Neural crest cell (in vitro differentiated cells): Measurements from ENCODE around the gene PPP1R7. TPM values are rescaled to one million over a fixed set of nuclear protein-coding genes. Genes with fewer than 3 reads are reported as not detected.

ENCODE experiments used
- DNase-seq: peaks from one replicate; pipeline ENCODE4 v3.0.0; 2021; ENCODE audit warnings: low read depth, mixed read lengths, low spot score
- H3K27ac Mint-ChIP-seq: one replicate; pipeline ENCODE4 v1.8.0; 2021; ENCODE audit warnings: mild to moderate bottlenecking, mixed read lengths; ENCODE audit not compliant: unreplicated experiment
- H3K27me3 Mint-ChIP-seq: 2 replicates; pipeline ENCODE4 v1.8.0; 2021; ENCODE audit warnings: low read depth, mild to moderate bottlenecking, mixed read lengths
- H3K36me3 Mint-ChIP-seq: 2 replicates; pipeline ENCODE4 v1.8.0; 2021; ENCODE audit warnings: low read depth, mild to moderate bottlenecking, mixed read lengths
- H3K4me1 Mint-ChIP-seq: 2 replicates; pipeline ENCODE4 v1.8.0; 2021; ENCODE audit warnings: mixed read lengths
- H3K4me3 Mint-ChIP-seq: one replicate; pipeline ENCODE4 v1.8.0; 2021; ENCODE audit warnings: mild to moderate bottlenecking, mixed read lengths
- H3K9me3 Mint-ChIP-seq: 2 replicates; pipeline ENCODE4 v1.8.0; 2021; ENCODE audit warnings: mixed read lengths
- total RNA-seq: library from RNA; stranded (reverse); gene quantifications from 2 replicates; pipeline ENCODE4 v1.2.1, GENCODE V29; 2021
- TF ChIP-seq, protein P1 (sequence below): fragments of 200-600 bp; sonication (generic); conservative IDR thresholded peaks from 2 replicates; pipeline ENCODE4 v1.5.0; 2021; ENCODE audit warnings: antibody characterized with exemption, mild to moderate bottlenecking

Gene PPP1R7
- total RNA-seq, 1 donor from 2014 or later: 53.2 TPM

DNA sequence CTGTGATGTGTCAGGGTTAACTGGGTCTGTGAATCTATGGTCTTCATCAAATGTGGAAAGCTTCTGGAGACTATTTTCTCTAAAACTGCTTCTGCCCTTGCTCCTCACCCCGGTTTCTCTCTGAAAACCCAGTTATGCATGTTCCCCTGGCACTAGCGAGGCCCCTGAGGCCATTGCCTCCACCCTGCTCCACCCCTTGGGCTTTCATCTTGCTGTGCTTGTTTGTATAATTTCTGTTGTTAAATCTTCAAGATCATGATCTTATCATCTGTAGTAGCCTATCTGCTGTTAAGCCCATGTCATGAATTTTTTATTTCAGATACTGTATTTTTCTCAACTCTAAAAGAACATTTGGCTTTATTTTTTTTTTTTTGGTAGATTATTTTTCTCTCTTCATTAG is 23.3 kb downstream of the PPP1R7 start:
- DNase-seq: no peak
- H3K36me3 Mint-ChIP-seq: peaks cover 43% of the 10 kb centered on the region
- no peak overlapping the region for H3K27ac Mint-ChIP-seq
- H3K27me3 Mint-ChIP-seq: no peaks in the 10 kb centered on the region
- H3K9me3 Mint-ChIP-seq: peaks cover 7% of the 10 kb centered on the region
- H3K4me1 Mint-ChIP-seq: no peaks in the 10 kb centered on the region
- TF ChIP-seq, protein P1, sequence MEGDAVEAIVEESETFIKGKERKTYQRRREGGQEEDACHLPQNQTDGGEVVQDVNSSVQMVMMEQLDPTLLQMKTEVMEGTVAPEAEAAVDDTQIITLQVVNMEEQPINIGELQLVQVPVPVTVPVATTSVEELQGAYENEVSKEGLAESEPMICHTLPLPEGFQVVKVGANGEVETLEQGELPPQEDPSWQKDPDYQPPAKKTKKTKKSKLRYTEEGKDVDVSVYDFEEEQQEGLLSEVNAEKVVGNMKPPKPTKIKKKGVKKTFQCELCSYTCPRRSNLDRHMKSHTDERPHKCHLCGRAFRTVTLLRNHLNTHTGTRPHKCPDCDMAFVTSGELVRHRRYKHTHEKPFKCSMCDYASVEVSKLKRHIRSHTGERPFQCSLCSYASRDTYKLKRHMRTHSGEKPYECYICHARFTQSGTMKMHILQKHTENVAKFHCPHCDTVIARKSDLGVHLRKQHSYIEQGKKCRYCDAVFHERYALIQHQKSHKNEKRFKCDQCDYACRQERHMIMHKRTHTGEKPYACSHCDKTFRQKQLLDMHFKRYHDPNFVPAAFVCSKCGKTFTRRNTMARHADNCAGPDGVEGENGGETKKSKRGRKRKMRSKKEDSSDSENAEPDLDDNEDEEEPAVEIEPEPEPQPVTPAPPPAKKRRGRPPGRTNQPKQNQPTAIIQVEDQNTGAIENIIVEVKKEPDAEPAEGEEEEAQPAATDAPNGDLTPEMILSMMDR: no peak
- no peak overlapping the region for H3K4me3 Mint-ChIP-seq

DNA sequence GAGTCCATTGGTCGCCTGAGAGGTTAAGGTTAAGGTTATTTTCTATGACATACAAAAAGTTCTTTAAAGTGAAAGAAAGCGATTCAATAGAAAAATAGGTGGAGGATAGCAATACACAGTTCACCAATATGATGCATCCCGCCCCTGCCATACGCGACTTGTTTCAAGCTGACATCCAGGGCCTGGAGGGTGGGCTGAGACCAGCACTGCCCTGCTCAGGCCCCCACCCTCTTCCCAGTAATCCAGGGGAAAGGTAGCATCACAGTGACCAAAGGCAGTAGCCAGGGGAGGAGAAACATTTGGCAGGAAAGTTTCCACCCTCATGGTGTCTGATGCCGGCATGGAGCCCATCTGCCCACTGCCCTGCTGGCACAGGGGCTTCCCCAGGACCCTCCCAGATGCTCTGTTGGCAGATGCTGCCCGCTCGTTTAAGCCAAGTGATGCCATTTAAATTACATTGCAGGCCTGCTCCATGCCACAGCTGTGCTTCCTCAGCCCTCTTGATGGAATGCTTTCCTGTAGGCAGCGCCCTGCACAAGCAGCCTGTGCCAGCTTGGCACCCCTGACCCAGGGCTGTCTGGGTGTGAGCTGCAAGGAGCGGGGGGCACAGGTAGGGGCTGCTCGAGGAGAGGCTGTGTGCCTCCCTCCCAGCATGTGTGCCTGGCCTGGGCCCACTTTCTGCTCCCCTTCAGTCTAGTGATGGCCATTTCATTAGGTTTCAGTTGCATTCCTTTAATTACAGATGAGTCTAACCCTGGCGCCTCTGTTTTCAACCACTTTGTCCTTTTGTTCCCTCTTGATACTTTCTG is 27.5 kb downstream of the PPP1R7 start:
- no peaks in the 10 kb centered on the region for H3K27me3 Mint-ChIP-seq
- no peak overlapping the region for H3K27ac Mint-ChIP-seq
- TF ChIP-seq, protein P1: no peak
- no peak for DNase-seq
- H3K9me3 Mint-ChIP-seq: no peaks in the 10 kb centered on the region
- H3K4me1 Mint-ChIP-seq: no peaks in the 10 kb centered on the region
- no peak overlapping the region for H3K4me3 Mint-ChIP-seq
- peaks cover 13% of the 10 kb centered on the region for H3K36me3 Mint-ChIP-seq

DNA sequence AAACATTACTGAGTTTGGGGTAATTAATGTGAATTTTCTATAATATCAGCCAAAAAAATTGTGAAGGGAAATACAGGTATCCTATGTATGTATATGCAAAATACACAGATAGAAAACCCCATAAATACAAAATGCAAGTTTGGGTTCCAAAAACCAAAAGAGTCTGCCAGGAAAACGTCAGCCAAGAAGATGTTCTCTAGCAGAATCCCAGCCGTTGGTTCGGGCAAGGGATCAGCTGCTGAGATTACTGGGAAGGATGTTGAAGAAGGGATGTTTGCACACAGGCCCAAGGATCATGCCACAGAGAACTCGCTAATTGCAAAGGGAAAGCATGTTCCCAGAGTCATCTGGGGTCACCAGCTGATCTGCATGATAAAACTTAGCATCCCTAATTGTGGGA is 28.7 kb downstream of the PPP1R7 start:
- Mint-ChIP-seq H3K27me3 (no peaks in the 10 kb centered on the region), H3K9me3 (no peaks in the 10 kb centered on the region), H3K27ac (peak overlapping the region; percentile 31), H3K4me1 (no peaks in the 10 kb centered on the region), H3K36me3 (peaks cover 9% of the 10 kb centered on the region), H3K4me3 (no peak overlapping the region)
- TF ChIP-seq, protein P1: no peak
- no peak for DNase-seq

DNA sequence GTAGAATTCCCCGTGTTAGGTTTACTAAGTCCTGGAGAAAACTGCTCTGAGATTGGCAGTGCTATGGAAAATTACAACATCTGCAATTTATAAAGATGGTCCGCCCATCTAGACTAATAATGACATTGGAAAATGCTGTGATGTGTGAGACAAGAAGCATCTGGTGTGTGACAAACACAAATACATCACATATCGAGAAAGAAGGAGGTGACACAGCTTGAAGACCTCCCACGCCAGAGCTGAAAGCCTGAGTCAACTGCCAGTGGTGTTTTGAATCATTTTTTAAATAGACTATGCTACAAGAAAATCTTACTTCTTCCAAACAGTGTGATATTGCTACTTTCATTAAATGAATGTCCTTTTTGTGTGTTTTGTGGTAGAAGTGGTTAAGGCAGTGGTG is 29.6 kb downstream of the PPP1R7 start:
- no peaks in the 10 kb centered on the region for H3K9me3 Mint-ChIP-seq
- DNase-seq: no peak

DNA sequence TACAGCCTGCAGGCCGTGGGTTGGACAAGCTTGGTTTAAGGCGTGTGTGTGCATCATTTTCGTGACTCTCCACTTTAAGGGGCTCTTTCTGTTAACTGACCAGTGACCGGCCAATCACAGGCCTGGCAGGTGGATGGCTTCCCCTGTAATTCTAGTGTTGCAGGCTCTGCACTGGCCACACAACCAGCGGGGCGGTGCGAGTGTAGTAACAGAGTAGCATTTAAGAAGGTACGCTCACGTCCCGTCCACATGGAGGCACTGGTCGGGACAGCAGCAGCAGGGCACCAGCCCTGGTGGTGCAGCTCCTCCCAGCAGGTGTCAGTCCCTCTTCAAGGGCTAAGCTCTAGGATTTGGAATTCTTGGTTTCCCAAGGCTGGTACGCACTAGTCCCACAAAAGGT is 30.2 kb downstream of the PPP1R7 start:
- Mint-ChIP-seq H3K9me3 (no peaks in the 10 kb centered on the region), H3K4me1 (no peaks in the 10 kb centered on the region), H3K27ac (no peak overlapping the region), H3K36me3 (no peaks in the 10 kb centered on the region), H3K4me3 (no peak overlapping the region), H3K27me3 (no peaks in the 10 kb centered on the region)
- TF ChIP-seq, protein P1: no peak
- DNase-seq: no peak

More for the DNA sequence above, 29.6 kb downstream of the PPP1R7 start:
- H3K36me3 Mint-ChIP-seq: peaks cover 5% of the 10 kb centered on the region
- H3K4me1 Mint-ChIP-seq: no peaks in the 10 kb centered on the region
- H3K4me3 Mint-ChIP-seq: no peak overlapping the region
- no peaks in the 10 kb centered on the region for H3K27me3 Mint-ChIP-seq
- H3K27ac Mint-ChIP-seq: no peak overlapping the region
- TF ChIP-seq, protein P1: no peak
